HepG2 (cell line): Measurements from ENCODE around the gene TNFSF10. TPM values are rescaled to one million over a fixed set of nuclear protein-coding genes. Genes with fewer than 3 reads are reported as not detected.

Source experiments
- ATAC-seq: fragments of 200-7000 bp; cut with Tn5 transposase; 3 replicates; pipeline ENCODE4 v1.9.1; 2020; ENCODE audit warnings: mild to moderate bottlenecking, moderate library complexity
- BruUV-seq: library from RNA; stranded (reverse); fragments of 400-500 nt; replicated peaks from 2 replicates; lab custom pipeline; 2021; lab: Mats Ljungman, UMichigan
- CTCF ChIA-PET: fragments of 300-600 bp; formaldehyde crosslinking; extraction: SDS; loops from one replicate; lab custom pipeline; 2021; ENCODE audit warnings: low total read pairs, inconsistent platforms, low intra/inter-chr PET ratio; lab: Yijun Ruan, JAX
- POLR2A ChIA-PET: fragments of 350-600 bp; sonication (Branson Sonifier 250); formaldehyde crosslinking; loops from one replicate; lab custom pipeline; 2020; ENCODE audit warnings: antibody characterized with exemption, inconsistent platforms; lab: Yijun Ruan, JAX
- DNase-seq: peaks from one replicate; pipeline ENCODE4 v3.0.0-alpha.2; 2015; ENCODE audit warnings: low spot score
- FAIRE-seq: peaks from 3 replicates; lab custom pipeline; 2011; peaks lifted over from hg19 to GRCh38; lab: Jason Lieb, UNC
- H2AFZ ChIP-seq: one replicate; pipeline ENCODE4 v1.6.1; 2011; ENCODE audit warnings: low read length, inconsistent platforms
- H3K27ac ChIP-seq: fragments of 300-600 bp; 3 replicates; pipeline ENCODE4 v1.8.0; 2011; ENCODE audit warnings: mixed run types, mild to moderate bottlenecking, mixed read lengths, low read length, inconsistent platforms; ENCODE audit not compliant: insufficient read depth; ENCODE audit errors: extremely low read length
- H3K27me3 ChIP-seq, 2 experiments: fragments of 200-600 bp in 1 of 2; 2 replicates in 1 of 2; 3 replicates in 1 of 2; pipeline versions ENCODE4 v1.6.0 to v1.8.0; 2011; ENCODE audit warnings: low read length in 2 of 2, mild to moderate bottlenecking in 2 of 2, moderate library complexity in 2 of 2, inconsistent platforms in 1 of 2; ENCODE audit not compliant: insufficient read depth in 2 of 2, control insufficient read depth in 1 of 2
- H3K36me3 ChIP-seq, 2 experiments: fragments of 200-600 bp in 1 of 2; replicated peaks in 1 of 2; 2 replicates in 1 of 2; 3 replicates in 1 of 2; pipeline versions ENCODE4 v1.5.1 to v1.8.0; 2011; ENCODE audit warnings: low read length in 2 of 2, inconsistent platforms in 1 of 2; ENCODE audit not compliant: insufficient read depth in 2 of 2, control insufficient read depth in 1 of 2
- H3K4me1 ChIP-seq: 2 replicates; pipeline ENCODE4 v1.5.1; 2012; ENCODE audit warnings: low read length, inconsistent platforms; ENCODE audit not compliant: insufficient read depth
- H3K4me2 ChIP-seq: 2 replicates; pipeline ENCODE4 v1.6.0; 2011; ENCODE audit warnings: low read depth, low read length, inconsistent platforms
- H3K4me3 ChIP-seq, 3 experiments: fragments of 200-600 bp in 1 of 3; sonication (generic), shearing (Covaris generic) in 1 of 3; replicated peaks in 1 of 3; 2 replicates each; pipeline ENCODE4 v1.5.1; 2011 to 2016; ENCODE audit warnings: low read length in 3 of 3, inconsistent platforms in 2 of 3, low read depth in 2 of 3, mild to moderate bottlenecking in 2 of 3, control low read depth in 1 of 3, mixed read lengths in 1 of 3; ENCODE audit not compliant: insufficient read depth in 1 of 3
- H3K79me2 ChIP-seq: one replicate; pipeline ENCODE4 v1.6.1; 2011; ENCODE audit warnings: low read length, inconsistent platforms; ENCODE audit not compliant: insufficient read depth
- H3K9ac ChIP-seq: 2 replicates; pipeline ENCODE4 v1.6.0; 2011; ENCODE audit warnings: mild to moderate bottlenecking, low read depth, low read length, inconsistent platforms; ENCODE audit not compliant: insufficient read depth
- H3K9me3 ChIP-seq: 2 replicates; pipeline ENCODE4 v1.5.1; 2012; ENCODE audit warnings: mild to moderate bottlenecking, low read length
- H4K20me1 ChIP-seq: 2 replicates; pipeline ENCODE4 v1.6.0; 2011; ENCODE audit warnings: inconsistent platforms, mild to moderate bottlenecking, low read length, moderate library complexity; ENCODE audit not compliant: insufficient read depth
- GMEB1 ChIP-seq: sonication (generic); formaldehyde crosslinking; IDR thresholded peaks from 2 replicates; pipeline ENCODE4 v1.5.1; 2020; ENCODE audit warnings: missing genetic modification reagents, mild to moderate bottlenecking, borderline replicate concordance
- PREB ChIP-seq: sonication (generic); formaldehyde crosslinking; IDR thresholded peaks from 2 replicates; pipeline ENCODE4 v1.4.0; 2020; ENCODE audit warnings: missing genetic modification reagents
- RBM22 ChIP-seq: fragments of 200-400 bp; formaldehyde crosslinking; optimal IDR thresholded peaks from 2 replicates; pipeline ENCODE3; 2017; ENCODE audit warnings: mild to moderate bottlenecking, low read length, moderate library complexity
- SNAI1 ChIP-seq: sonication (generic); formaldehyde crosslinking; IDR thresholded peaks from 2 replicates; pipeline ENCODE4 v1.5.0; 2020; ENCODE audit warnings: mild to moderate bottlenecking, missing genetic modification reagents, borderline replicate concordance
- ZNF761 ChIP-seq: sonication (generic); formaldehyde crosslinking; conservative IDR thresholded peaks from 2 replicates; pipeline ENCODE4 v1.4.0; 2020; ENCODE audit warnings: mild to moderate bottlenecking, missing genetic modification reagents
- WGBS: methylation state at CpG from one replicate; pipeline ENCODE4 v1.1.6; 2017; ENCODE audit warnings: low lambda C conversion rate; 5-methylcytosine and 5-hydroxymethylcytosine counted together
- in situ Hi-C: cut with HindIII; loops from 2 replicates; pipeline ENCODE4 v1.10.0; 2017; ENCODE audit warnings: low pct_unique_long_range_greater_than_20kb; ENCODE audit not compliant: extremely low pct_ligation_motif_present
- intact Hi-C: fragments of 100-400 bp; cut with micrococcal nuclease; formaldehyde crosslinking; loops from one replicate; pipeline ENCODE4 v1.10.0; 2022; ENCODE audit not compliant: unreplicated experiment
- polyA plus RNA-seq, 8 experiments: library from polyadenylated mRNA; depleted of rRNA in 3 of 8; stranded (reverse) in 7 of 8; unstranded in 1 of 8; fragments of >200 nt; fragmentation: Illumina TruSeq in 4 of 8; extraction: Trizol in 4 of 8; gene quantifications; 2 replicates each; pipeline versions ENCODE4 v1.2.1 to v1.2.3, GENCODE V29; 2011 to 2016; ENCODE audit warnings: low read depth in 4 of 8, missing spikeins in 1 of 8, mixed read lengths in 1 of 8; ENCODE audit not compliant: insufficient read depth in 1 of 8
- total RNA-seq, 5 experiments: library from RNA; depleted of rRNA; stranded (reverse); fragments of >200 nt; fragmentation: Illumina TruSeq; extraction: Trizol; gene quantifications; 2 replicates each; pipeline ENCODE4 v1.2.3, GENCODE V29; 2016; ENCODE audit warnings: low read depth in 1 of 5

Gene TNFSF10
- total and polyA plus RNA-seq, 2 of the 13 experiments (the other 11 are each of a cell fraction or from before 2014, with no cell fraction given), result 8.4 to 9.9 TPM

- ATAC-seq (no peak), DNase-seq (no peak), FAIRE-seq (no peak)
- in situ Hi-C loops, result no loop called here
- BruUV-seq, result no TSS peak
- TF ChIP-seq ZNF761 (CRISPR knock-in tag) (no peak), GMEB1 (CRISPR knock-in tag) (no peak), RBM22 (no peak), SNAI1 (CRISPR knock-in tag) (no peak), PREB (no peak)
- Histone ChIP-seq H3K79me2 (no peaks in the 10 kb centered on the region), H3K4me2 (no peak overlapping the region), H3K27me3 (no peaks in the 10 kb centered on the region), H3K9ac (no peak overlapping the region), H3K4me1 (peaks cover 63% of the 10 kb centered on the region), H2AFZ (no peak overlapping the region), H4K20me1 (no peaks in the 10 kb centered on the region), H3K4me3 (no peak overlapping the region), H3K36me3 (no peaks in the 10 kb centered on the region), H3K9me3 (no peaks in the 10 kb centered on the region), H3K27ac (no peak overlapping the region)
- POLR2A ChIA-PET, result no interaction called here
- CTCF ChIA-PET, result no interaction called here
- WGBS, result 99% methylated on average over 3 of the region's 3 CpGs
- intact Hi-C loops, result no loop called here
Measured at GRCh38 chr3:172559020-172559419, 35.8 kb upstream of the TNFSF10 start.
